ENCODE results near the gene TNS2.

TNS2 gene

DNA sequence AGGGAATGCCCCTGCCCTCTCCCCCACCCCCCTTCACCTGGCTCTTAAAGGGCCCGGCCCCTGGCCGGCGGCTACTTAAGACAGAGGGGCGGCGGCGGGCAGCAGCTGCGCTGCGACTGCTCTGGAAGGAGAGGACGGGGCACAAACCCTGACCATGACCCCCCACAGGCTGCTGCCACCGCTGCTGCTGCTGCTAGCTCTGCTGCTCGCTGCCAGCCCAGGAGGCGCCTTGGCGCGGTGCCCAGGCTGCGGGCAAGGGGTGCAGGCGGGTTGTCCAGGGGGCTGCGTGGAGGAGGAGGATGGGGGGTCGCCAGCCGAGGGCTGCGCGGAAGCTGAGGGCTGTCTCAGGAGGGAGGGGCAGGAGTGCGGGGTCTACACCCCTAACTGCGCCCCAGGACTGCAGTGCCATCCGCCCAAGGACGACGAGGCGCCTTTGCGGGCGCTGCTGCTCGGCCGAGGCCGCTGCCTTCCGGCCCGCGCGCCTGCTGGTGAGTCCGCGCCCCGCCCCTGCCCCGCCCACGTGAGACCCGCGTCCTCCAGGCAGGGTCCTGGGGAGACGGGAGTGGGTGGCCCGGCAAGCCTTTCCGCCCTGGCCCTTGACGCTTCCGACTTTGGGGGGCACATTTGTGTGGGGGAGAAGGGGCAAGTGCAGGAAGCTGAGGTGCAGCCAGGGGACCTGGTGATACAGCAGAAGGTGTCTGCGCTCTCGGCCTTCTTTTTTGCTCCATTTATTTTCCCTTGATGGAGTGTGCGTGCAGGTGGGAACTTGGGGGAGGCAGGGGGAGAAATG is 47.9 kb downstream of the TNS2 start, which contains the start of gene IGFBP6:
Gene IGFBP6, plus strand, starts transcription at position 104 of the 790 bp plus-strand sequence. Its CDS starts 51 bp downstream, at position 155.
- ChIA-PET POLR2A (ENCODE audit: low non-redundant PET) (no interaction called here), CTCF (interaction anchor here (0.6 to 8.1 kb wide), 6 partner anchors 14 to 247 kb away, joined by 3 to 132 read pairs (median 4); no protein-coding TSS in a partner anchor)
- H3K27ac ChIP-seq, result peak within 1 kb of the TSS; percentile 100

GRCh38 chr12:53098354-53098981 is 48.6 kb downstream of the TNS2 start:
- peak overlapping the region; percentile 100 for H3K27ac ChIP-seq
- POLR2A ChIA-PET (ENCODE audit: low non-redundant PET), result no interaction called here
- peak; percentile 90 for DNase-seq (ENCODE audit: low spot score)
- TF ChIP-seq CTCF (conservative IDR thresholded peaks at IDR 0.05; ENCODE audit: low read depth), result no peak
- CTCF ChIA-PET, result interaction anchor here (0.6 to 8.1 kb wide), 19 partner anchors 12 to 204 kb away, joined by 3 to 132 read pairs (median 3); partner anchors contain the start of genes CSAD, MYG1 and ZNF740

More for the DNA sequence above, 47.9 kb downstream of the TNS2 start, which contains the start of gene IGFBP6:
- TF ChIP-seq CTCF (conservative IDR thresholded peaks at IDR 0.05; ENCODE audit: low read depth), result no peak
- DNase-seq (ENCODE audit: low spot score), result peak; percentile 45

DNA sequence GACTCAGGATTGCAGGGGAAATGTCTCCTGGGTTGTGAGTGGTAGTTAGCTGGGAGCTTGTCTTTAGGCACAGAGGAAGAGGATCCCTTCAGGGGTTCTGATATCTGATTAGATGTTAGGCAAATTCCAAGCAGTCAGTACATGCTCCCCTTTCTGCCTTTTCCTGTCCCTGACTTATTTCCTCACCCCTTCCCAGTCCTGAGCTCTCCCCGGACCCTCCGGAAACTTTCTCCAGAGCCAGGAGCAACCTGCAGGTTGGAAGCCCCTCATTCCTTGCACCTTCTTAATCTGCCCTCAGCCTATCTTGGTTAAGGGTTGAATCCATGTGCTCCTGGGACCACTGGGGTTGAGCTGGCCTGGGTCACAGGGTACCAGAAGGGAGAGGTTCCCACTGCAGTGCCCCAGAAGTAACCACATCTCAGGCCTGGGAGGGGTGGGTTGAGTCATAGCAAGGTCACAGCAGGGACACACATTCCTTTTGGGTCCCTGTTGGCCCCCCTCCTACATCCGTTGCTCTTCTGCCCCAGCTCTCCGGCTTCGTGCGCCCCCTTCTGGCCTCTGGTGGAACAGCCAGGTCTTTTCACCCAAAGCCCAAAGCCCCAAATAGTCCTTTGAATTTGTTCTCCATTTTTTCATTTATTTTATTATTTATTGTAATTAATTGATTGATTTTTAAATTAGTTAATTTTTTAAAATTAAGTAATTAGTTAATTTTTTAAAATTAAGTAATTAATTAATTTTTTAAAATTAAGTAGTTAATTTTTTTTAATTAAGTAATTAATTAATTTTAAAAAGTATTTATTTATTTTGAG is 49.4 kb downstream of the TNS2 start:
- DNase-seq (ENCODE audit: low spot score), result peak; percentile 98
- H3K27ac ChIP-seq, result peak overlapping the region; percentile 100
- TF ChIP-seq CTCF (conservative IDR thresholded peaks at IDR 0.05; ENCODE audit: low read depth), result peak; percentile 91
- CTCF ChIA-PET, result interaction anchor here (0.6 to 8.1 kb wide), 23 partner anchors 12 to 532 kb away, joined by 3 to 132 read pairs (median 3); partner anchors contain the start of genes CSAD, MYG1 and ZNF740
- POLR2A ChIA-PET (ENCODE audit: low non-redundant PET), result interaction anchor here (0.6 to 0.7 kb wide), 2 partner anchors 20 to 45 kb away, joined by 3 to 7 read pairs; partner anchors contain the start of gene SPRYD3

- no peak for DNase-seq (ENCODE audit: low spot score)
- ChIA-PET CTCF (interaction anchor here (0.6 to 8.1 kb wide), 7 partner anchors 14 to 534 kb away, joined by 3 to 132 read pairs (median 8); no protein-coding TSS in a partner anchor), POLR2A (ENCODE audit: low non-redundant PET) (interaction anchor here (0.6 kb wide), 1 partner anchor 35 kb away, joined by 3 read pairs; no protein-coding TSS in a partner anchor)
- peak overlapping the region; percentile 100 for H3K27ac ChIP-seq
- no peak for TF ChIP-seq CTCF (conservative IDR thresholded peaks at IDR 0.05; ENCODE audit: low read depth)
These were observed 50.7 kb downstream of the TNS2 start for GRCh38 chr12:53100466-53101151.

DNA sequence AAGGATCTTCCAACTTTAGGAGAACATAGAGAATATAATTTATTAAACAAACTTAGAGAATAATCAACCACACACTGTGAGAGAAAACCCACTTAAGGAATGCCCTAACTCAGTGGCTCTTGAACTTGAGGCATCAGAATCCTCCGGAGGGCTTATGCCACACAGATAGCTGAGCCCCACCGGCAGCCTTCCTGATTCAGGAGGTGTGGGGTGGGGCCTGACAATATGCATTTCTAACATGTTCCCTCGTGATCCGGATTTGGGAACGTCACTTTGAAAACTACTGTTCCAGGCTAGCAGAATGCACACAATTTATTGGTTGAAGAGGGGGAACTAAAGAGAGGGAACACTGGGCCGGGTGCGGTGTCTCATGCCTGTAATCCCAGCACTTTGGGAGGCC is 51.4 kb downstream of the TNS2 start:
- DNase-seq (ENCODE audit: low spot score), result no peak
- ChIA-PET CTCF (interaction anchor here (0.6 to 8.1 kb wide), 2 partner anchors 24 to 34 kb away, joined by 3 to 132 read pairs; no protein-coding TSS in a partner anchor), POLR2A (ENCODE audit: low non-redundant PET) (no interaction called here)
- TF ChIP-seq CTCF (conservative IDR thresholded peaks at IDR 0.05; ENCODE audit: low read depth), result no peak
- H3K27ac ChIP-seq, result peak overlapping the region; percentile 100

Measured in RWPE1 (cell line).